C4-2B (cell line): ENCODE measurements around the gene PTPRB.

Experiments used
- ZFX ChIP-seq: fragments of 450-650 bp; IDR thresholded peaks from 2 replicates; pipeline ENCODE4 v1.6.1; 2017
- TF ChIP-seq, protein P1 (sequence below): fragments of 450-650 bp; conservative IDR thresholded peaks from 2 replicates; pipeline ENCODE4 v1.5.1; 2017; ENCODE audit warnings: mild to moderate bottlenecking

DNA sequence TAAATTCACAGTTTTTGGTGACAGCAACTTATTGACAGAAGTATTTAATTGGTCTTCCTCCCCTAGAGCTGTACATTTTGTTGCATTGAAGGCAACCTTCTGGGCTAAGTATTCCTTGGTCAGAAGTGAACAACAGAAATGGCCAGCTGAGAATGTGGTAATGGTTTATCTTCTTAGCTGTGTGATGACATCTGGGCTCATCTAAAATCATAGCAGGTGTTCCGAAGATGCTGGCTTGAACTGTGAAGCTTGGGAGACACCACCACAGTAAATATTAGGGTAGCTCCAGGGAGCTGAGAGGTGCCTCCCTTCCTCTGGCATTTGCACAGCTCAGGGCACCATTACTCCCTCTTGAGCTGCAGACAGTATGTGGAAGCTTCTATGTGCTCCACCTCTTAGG is 3.7 kb upstream of the PTPRB start:
- TF ChIP-seq, protein P1, sequence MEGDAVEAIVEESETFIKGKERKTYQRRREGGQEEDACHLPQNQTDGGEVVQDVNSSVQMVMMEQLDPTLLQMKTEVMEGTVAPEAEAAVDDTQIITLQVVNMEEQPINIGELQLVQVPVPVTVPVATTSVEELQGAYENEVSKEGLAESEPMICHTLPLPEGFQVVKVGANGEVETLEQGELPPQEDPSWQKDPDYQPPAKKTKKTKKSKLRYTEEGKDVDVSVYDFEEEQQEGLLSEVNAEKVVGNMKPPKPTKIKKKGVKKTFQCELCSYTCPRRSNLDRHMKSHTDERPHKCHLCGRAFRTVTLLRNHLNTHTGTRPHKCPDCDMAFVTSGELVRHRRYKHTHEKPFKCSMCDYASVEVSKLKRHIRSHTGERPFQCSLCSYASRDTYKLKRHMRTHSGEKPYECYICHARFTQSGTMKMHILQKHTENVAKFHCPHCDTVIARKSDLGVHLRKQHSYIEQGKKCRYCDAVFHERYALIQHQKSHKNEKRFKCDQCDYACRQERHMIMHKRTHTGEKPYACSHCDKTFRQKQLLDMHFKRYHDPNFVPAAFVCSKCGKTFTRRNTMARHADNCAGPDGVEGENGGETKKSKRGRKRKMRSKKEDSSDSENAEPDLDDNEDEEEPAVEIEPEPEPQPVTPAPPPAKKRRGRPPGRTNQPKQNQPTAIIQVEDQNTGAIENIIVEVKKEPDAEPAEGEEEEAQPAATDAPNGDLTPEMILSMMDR: no peak
- TF ChIP-seq ZFX: no peak
